Loucy (cell line): ENCODE data around the gene DHRS12.

Experiments used
- CTCF ChIP-seq: fragments of 200-600 bp; sonication (generic); conservative IDR thresholded peaks from 2 replicates; pipeline ENCODE4 v1.5.1; 2014; ENCODE audit warnings: mild to moderate bottlenecking, antibody characterized with exemption, low read length
- EZH2phosphoT487 ChIP-seq: fragments of 200-600 bp; IDR thresholded peaks from 2 replicates; pipeline ENCODE4 v1.6.1; 2018; ENCODE audit warnings: antibody characterized with exemption, mild to moderate bottlenecking, moderate library complexity, borderline replicate concordance

- no peak for TF ChIP-seq CTCF
- no peak for TF ChIP-seq EZH2phosphoT487
Observed at GRCh38 chr13:51772781-51773180, 31.2 kb downstream of the DHRS12 start.
